VCaP (cell line): ENCODE data around the gene SLC17A5.
"Not testable (repeated sequence)": the region's sequence is repeated elsewhere in the genome, so short reads cannot be mapped to it uniquely, and the experiment has no call there.

ENCODE experiments used
- H3K27ac ChIP-seq: fragments of 450-650 bp; 2 replicates; pipeline ENCODE4 v1.5.1; 2017
- TF ChIP-seq, protein P1 (sequence below): fragments of 450-650 bp; conservative IDR thresholded peaks from 2 replicates; pipeline ENCODE4 v1.5.1; 2017; ENCODE audit warnings: mild to moderate bottlenecking, moderate library complexity

Gene SLC17A5

DNA sequence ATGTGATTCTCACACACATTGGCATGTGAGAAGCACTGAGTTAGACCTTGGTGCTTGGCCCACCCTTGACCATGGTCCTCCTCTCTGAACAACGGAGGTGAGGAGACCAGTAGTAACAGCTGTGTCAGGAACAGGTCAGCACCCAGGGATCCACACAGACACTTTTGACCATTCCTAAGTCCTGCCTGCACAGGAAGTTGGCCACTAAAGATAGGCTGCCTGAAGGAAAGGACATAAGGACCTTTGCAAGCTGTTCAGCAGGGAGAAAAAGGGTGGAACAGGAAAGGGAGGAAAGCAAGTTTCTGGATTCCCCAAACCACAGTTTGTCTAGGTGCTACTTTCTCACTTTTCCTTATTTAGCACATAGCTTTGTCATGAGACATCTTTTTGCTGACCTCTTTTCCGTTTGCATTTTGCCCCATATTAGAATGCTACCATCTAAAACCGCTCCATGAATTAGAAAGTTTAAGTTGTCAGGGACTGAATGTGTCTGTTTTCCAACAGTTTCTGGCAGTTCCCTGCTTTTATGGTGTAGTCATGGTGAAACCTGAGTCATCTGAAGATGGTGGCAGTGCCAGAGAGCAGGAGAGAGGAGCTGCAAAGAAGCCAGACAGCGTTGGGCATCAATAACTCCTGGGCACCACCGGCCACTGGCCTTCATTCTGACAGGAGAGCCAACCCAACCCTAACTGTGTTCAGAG, 41.1 kb upstream of the SLC17A5 start:
- TF ChIP-seq, protein P1, sequence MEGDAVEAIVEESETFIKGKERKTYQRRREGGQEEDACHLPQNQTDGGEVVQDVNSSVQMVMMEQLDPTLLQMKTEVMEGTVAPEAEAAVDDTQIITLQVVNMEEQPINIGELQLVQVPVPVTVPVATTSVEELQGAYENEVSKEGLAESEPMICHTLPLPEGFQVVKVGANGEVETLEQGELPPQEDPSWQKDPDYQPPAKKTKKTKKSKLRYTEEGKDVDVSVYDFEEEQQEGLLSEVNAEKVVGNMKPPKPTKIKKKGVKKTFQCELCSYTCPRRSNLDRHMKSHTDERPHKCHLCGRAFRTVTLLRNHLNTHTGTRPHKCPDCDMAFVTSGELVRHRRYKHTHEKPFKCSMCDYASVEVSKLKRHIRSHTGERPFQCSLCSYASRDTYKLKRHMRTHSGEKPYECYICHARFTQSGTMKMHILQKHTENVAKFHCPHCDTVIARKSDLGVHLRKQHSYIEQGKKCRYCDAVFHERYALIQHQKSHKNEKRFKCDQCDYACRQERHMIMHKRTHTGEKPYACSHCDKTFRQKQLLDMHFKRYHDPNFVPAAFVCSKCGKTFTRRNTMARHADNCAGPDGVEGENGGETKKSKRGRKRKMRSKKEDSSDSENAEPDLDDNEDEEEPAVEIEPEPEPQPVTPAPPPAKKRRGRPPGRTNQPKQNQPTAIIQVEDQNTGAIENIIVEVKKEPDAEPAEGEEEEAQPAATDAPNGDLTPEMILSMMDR = no peak
- H3K27ac ChIP-seq = no peak overlapping the region

DNA sequence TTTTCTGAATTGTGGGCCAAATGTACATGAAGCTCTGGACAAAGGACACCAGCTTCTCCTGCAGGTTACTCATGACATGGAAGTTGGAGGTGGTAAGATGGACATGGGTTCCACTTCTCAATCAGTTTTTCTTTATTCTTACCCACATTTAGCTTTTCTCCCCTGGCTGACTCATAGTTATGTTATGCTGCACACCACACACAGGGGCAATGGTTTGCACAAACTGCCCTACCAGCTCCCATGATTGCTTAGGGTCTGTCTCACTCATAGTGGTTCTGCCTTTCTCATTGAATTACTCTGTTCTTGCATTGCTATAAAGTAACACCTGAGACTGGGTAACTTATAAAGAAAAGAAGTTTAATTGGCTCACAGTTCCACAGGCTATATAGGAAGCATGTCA, 37.7 kb upstream of the SLC17A5 start:
- TF ChIP-seq, protein P1 = no peak
- no peak overlapping the region for H3K27ac ChIP-seq

DNA sequence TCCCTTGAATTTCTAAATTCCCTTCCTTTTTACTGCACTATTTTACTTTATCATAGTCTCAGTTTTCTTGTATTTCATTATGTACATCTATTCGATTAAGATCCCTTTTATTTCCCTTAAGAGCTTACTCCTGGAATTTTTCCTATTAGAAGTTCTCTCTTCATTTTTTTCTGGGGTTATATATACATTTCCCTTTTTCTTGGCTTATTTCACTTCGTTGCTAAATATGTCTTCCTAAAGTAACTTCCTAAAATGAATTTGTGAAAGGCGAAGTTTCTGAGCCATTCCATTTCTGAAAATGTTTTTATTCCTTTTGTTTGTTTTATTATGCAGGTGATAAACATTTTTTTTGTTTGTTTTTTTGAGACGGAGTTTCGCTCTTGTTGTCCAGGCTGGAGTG, 36.3 kb upstream of the SLC17A5 start:
- no peak overlapping the region for H3K27ac ChIP-seq
- TF ChIP-seq, protein P1 = no peak

DNA sequence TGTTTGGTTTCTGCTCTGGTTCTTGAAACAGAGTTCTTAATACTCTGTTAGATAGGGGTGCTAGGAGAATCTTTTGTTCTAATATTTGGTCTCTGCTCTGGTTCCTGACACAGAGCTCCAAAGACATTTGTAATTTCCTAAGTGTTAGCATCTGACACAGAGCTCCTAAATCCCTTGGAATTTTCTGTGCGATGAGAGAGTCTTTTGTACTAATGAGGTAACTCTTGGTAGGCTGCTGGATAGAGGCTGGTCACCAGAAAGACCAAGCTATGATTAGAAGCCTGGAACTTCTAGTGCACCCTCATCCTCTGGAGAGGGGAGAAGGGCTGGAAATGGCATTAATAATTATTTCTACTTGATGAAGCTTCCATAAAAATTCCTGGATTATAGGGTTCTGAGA, 34.6 kb upstream of the SLC17A5 start:
- TF ChIP-seq, protein P1 = no peak
- no peak overlapping the region for H3K27ac ChIP-seq

DNA sequence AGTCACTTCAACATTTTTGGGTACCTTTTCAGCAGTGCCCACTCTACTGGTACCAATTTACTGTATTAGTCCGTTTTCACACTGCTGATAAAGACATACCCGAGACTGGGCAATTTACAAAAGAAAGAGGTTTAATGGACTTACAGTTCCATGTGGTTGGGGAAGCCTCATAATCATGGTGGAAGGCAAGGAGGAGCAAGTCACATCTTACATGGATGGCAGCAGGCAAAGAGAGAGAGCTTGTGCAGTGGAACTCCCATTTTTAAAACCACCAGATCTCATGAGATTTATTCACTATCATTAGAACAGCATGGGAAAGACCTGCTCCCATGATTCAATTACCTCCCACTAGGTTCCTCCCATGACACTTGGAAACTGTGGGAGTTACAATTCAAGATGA, 29.8 kb upstream of the SLC17A5 start:
- H3K27ac ChIP-seq = not testable (repeated sequence)

DNA sequence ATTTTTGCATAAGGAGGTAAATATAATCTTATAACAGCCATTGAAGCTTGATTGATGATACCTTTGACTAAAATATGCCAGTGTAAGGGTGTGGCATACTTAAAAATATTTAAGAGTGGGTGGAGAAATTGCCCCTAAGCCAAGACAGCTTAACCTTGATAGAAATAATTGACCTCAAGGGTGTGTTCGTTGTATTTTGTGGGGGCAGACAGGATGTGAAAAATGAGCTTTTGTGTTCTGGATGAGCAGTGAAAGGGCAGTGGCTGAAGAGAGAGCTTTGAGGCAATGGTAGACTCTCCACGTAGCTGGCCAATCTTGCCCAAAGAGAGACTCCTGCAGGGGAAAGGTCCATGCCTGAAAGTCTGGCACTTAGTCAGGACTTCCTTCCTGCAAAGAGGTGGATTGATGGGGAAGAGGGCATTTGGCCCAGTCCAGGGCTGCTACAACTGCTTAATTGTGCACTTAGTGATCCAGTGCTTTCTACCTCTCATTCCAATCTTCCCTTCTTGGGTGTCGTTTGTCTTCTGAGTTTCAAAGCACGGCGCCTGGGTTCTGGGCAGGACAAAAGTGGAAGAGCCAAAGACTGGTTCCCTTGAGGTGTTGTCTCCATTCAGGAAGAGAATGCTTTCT, 26.6 kb upstream of the SLC17A5 start:
- no peak overlapping the region for H3K27ac ChIP-seq
- TF ChIP-seq, protein P1 = no peak

DNA sequence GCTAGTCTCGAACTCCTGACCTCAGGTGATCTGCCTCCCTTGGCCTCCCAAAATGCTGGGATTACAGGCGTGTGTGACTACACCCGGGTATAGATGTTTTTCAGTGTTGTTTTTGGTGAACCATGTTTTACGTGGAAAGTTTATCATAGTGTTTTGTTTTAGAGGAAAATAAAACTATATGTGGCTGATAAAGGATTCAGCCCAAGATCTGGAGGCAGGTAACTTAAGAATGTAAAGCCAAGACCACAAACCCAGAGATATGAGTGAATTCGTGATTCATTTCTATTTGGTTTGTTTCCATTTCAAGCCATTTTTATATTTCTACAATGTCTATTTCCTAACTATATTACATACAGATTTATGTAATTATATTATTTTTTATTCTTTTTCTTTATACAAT, 26.1 kb upstream of the SLC17A5 start:
- not testable (repeated sequence) for H3K27ac ChIP-seq

DNA sequence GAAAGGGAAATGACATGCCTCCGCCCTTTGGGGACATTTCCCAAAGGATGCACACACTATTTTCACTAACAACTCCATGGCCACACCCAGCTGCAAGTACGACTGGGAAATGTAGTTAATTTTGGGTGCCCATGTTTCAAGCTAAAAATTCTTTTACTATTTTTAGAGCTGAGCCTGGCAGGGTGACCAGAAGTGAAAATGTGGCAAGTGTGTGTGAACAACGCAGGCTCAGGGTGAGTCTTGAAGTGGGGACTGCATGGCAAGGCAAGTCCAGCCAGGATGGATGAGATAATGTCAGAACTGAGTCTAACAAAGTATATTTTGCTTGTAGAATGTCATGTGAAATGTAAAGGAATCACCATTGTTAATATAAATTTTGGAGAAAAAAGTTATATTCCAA, 25.2 kb upstream of the SLC17A5 start:
- no peak overlapping the region for H3K27ac ChIP-seq

More for the DNA sequence above, 25.2 kb upstream of the SLC17A5 start:
- TF ChIP-seq, protein P1 = no peak
